Adrenal gland (tissue), 5 donors: ENCODE results near the gene ADGRB3.

Experiments used
- POLR2A ChIP-seq, 2 donors: fragments of 450-650 bp; IDR thresholded peaks; one replicate each; pipeline ENCODE4 v1.6.1; 2017; ENCODE audit warnings: antibody characterized with exemption in 2 of 2, mild to moderate bottlenecking in 2 of 2, moderate library complexity in 1 of 2
- TF ChIP-seq, protein P1 (sequence below), 6 experiments: fragments of 450-650 bp in 4 of 6; fragments of 200-600 bp in 2 of 6; sonication (generic) in 1 of 6; IDR thresholded peaks; 1 replicate in 5 of 6; 2 replicates in 1 of 6; pipeline versions ENCODE4 v1.5.1 to v1.8.0; 2016 to 2021; ENCODE audit warnings: antibody characterized with exemption in 6 of 6, mild to moderate bottlenecking in 2 of 6, moderate library complexity in 1 of 6
- donor health status: DM: no; HTN: no; CAD: no.

DNA sequence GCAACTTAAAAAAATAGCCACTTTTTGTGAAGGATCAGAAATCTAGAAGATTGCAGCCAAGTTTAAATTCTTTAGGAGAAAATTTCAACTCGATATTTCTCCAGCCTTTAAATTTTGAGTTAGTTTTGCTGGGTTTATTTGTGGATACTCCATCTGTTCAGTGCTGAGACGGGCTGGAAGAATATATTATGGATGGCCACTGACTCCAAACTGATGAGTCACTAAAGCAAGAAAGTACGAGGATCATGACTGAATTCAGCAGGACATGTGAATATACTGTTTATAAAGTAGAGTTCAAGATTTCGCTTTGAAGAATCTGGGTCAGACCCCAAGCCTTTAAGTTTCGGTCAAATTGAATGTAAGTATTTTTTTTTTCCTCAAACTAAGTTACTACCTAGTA, 199.5 kb downstream of the ADGRB3 start:
- TF ChIP-seq, protein P1, sequence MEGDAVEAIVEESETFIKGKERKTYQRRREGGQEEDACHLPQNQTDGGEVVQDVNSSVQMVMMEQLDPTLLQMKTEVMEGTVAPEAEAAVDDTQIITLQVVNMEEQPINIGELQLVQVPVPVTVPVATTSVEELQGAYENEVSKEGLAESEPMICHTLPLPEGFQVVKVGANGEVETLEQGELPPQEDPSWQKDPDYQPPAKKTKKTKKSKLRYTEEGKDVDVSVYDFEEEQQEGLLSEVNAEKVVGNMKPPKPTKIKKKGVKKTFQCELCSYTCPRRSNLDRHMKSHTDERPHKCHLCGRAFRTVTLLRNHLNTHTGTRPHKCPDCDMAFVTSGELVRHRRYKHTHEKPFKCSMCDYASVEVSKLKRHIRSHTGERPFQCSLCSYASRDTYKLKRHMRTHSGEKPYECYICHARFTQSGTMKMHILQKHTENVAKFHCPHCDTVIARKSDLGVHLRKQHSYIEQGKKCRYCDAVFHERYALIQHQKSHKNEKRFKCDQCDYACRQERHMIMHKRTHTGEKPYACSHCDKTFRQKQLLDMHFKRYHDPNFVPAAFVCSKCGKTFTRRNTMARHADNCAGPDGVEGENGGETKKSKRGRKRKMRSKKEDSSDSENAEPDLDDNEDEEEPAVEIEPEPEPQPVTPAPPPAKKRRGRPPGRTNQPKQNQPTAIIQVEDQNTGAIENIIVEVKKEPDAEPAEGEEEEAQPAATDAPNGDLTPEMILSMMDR (IDR thresholded peaks at IDR 0.05), result no peak
- TF ChIP-seq POLR2A (IDR thresholded peaks at IDR 0.05), result no peak
